ENCODE results near the gene RIT2. TPM values are rescaled to one million over a fixed set of nuclear protein-coding genes. Genes with fewer than 3 reads are reported as not detected.

The RIT2 gene
- total RNA-seq, 1 experiment from 2014 or later = 1.5 TPM

- DNase-seq (ENCODE audit: low spot score) = no peak
- Mint-ChIP-seq H3K36me3 (no peaks in the 10 kb centered on the region), H3K4me3 (no peak overlapping the region), H3K27me3 (ENCODE audit: low read depth) (no peaks in the 10 kb centered on the region), H3K27ac (no peak overlapping the region), H3K4me1 (peaks cover 9% of the 10 kb centered on the region), H3K9me3 (peaks cover 7% of the 10 kb centered on the region)
- TF ChIP-seq ARID4B (CRISPR knock-in tag; IDR thresholded peaks at IDR 0.05; ENCODE audit: borderline replicate concordance) (no peak), RORB (CRISPR knock-in tag; IDR thresholded peaks at IDR 0.05) (no peak), NFATC4 (CRISPR knock-in tag; IDR thresholded peaks at IDR 0.05) (no peak), ZNF219 (CRISPR knock-in tag; IDR thresholded peaks at IDR 0.05; ENCODE audit: borderline replicate concordance) (no peak), GTF2I (CRISPR knock-in tag; conservative IDR thresholded peaks at IDR 0.05) (no peak), TEAD1 (CRISPR knock-in tag; IDR thresholded peaks at IDR 0.05) (no peak), MAX (CRISPR knock-in tag; IDR thresholded peaks at IDR 0.05) (no peak), ZNF138 (CRISPR knock-in tag; conservative IDR thresholded peaks at IDR 0.05) (no peak), OVOL2 (CRISPR knock-in tag; IDR thresholded peaks at IDR 0.05; ENCODE audit: borderline replicate concordance) (no peak), ATF2 (CRISPR knock-in tag; IDR thresholded peaks at IDR 0.05; ENCODE audit: borderline replicate concordance, low read depth) (no peak), ATF6 (CRISPR knock-in tag; IDR thresholded peaks at IDR 0.05) (no peak)
- ChIA-PET CTCF (no interaction called here), POLR2A (no interaction called here)
- no peak for ATAC-seq
Measured at GRCh38 chr18:43040281-43040680, 75.2 kb downstream of the RIT2 start.

- Mint-ChIP-seq H3K27me3 (ENCODE audit: low read depth) (no peaks in the 10 kb centered on the region), H3K36me3 (no peaks in the 10 kb centered on the region), H3K9me3 (peaks cover 6% of the 10 kb centered on the region), H3K4me3 (peak overlapping the region; percentile 41), H3K27ac (peak overlapping the region; percentile 95), H3K4me1 (peaks cover 41% of the 10 kb centered on the region)
- ChIA-PET CTCF (no interaction called here), POLR2A (no interaction called here)
- ATAC-seq (peak; percentile 98), DNase-seq (ENCODE audit: low spot score) (peak; percentile 23)
- TF ChIP-seq NR2C2 (CRISPR knock-in tag; IDR thresholded peaks at IDR 0.05) (no peak), TEAD1 (CRISPR knock-in tag; IDR thresholded peaks at IDR 0.05) (peak; percentile 21; the same call in 1 of the 2 replicates)
Measured at GRCh38 chr18:43034683-43035500, 80.6 kb downstream of the RIT2 start.

GRCh38 chr18:43031169-43031568 lies 84.3 kb downstream of the RIT2 start:
- Mint-ChIP-seq H3K27ac (peak overlapping the region; percentile 14), H3K9me3 (no peaks in the 10 kb centered on the region), H3K27me3 (ENCODE audit: low read depth) (no peaks in the 10 kb centered on the region), H3K4me3 (no peak overlapping the region), H3K36me3 (no peaks in the 10 kb centered on the region), H3K4me1 (peaks cover 41% of the 10 kb centered on the region)
- ATAC-seq (no peak), DNase-seq (ENCODE audit: low spot score) (no peak)
- no peak for TF ChIP-seq FOXK1 (CRISPR knock-in tag; IDR thresholded peaks at IDR 0.05)
- no peak for TF ChIP-seq RORB (CRISPR knock-in tag; IDR thresholded peaks at IDR 0.05)
- TF ChIP-seq ZNF138 (CRISPR knock-in tag; conservative IDR thresholded peaks at IDR 0.05) = no peak
- no peak for TF ChIP-seq FOXP4 (CRISPR knock-in tag; IDR thresholded peaks at IDR 0.05)
- TF ChIP-seq USF1 (CRISPR knock-in tag; IDR thresholded peaks at IDR 0.05) = no peak
- POLR2A ChIA-PET = no interaction called here
- CTCF ChIA-PET = no interaction called here

Data from WTC11 (cell line).